ENCODE measurements around the gene CDC14B.

Gene CDC14B

GRCh38 chr9:96514108-96514799 is 105.4 kb downstream of the CDC14B start:
- in situ Hi-C loops (cut with MboI; ENCODE audit: low sequenced_read_pairs, unreplicated experiment): no loop called here
- DNase-seq (ENCODE audit: low spot score): no peak
- no peak for TF ChIP-seq CTCF (IDR thresholded peaks at IDR 0.05; ENCODE audit: borderline replicate concordance, control extremely low read depth, extremely low read depth, insufficient read depth, missing control alignments)

- in situ Hi-C loops (cut with MboI; ENCODE audit: low sequenced_read_pairs, unreplicated experiment): no loop called here
- no peak for TF ChIP-seq CTCF (IDR thresholded peaks at IDR 0.05; ENCODE audit: borderline replicate concordance, control extremely low read depth, extremely low read depth, insufficient read depth, missing control alignments)
- DNase-seq (ENCODE audit: low spot score): no peak
Observed at GRCh38 chr9:96513622-96514021, 106.0 kb downstream of the CDC14B start.

- no peak for TF ChIP-seq CTCF (IDR thresholded peaks at IDR 0.05; ENCODE audit: borderline replicate concordance, control extremely low read depth, extremely low read depth, insufficient read depth, missing control alignments)
- DNase-seq (ENCODE audit: low spot score): no peak
- in situ Hi-C loops (cut with MboI; ENCODE audit: low sequenced_read_pairs, unreplicated experiment): no loop called here
Observed at GRCh38 chr9:96512240-96512639, 107.4 kb downstream of the CDC14B start.

GRCh38 chr9:96510258-96510657 is 109.4 kb downstream of the CDC14B start:
- DNase-seq (ENCODE audit: low spot score): no peak
- in situ Hi-C loops (cut with MboI; ENCODE audit: low sequenced_read_pairs, unreplicated experiment): no loop called here
- no peak for TF ChIP-seq CTCF (IDR thresholded peaks at IDR 0.05; ENCODE audit: borderline replicate concordance, control extremely low read depth, extremely low read depth, insufficient read depth, missing control alignments)

GRCh38 chr9:96509848-96510247 is 109.8 kb downstream of the CDC14B start:
- TF ChIP-seq CTCF (IDR thresholded peaks at IDR 0.05; ENCODE audit: borderline replicate concordance, control extremely low read depth, extremely low read depth, insufficient read depth, missing control alignments): no peak
- in situ Hi-C loops (cut with MboI; ENCODE audit: low sequenced_read_pairs, unreplicated experiment): no loop called here
- no peak for DNase-seq (ENCODE audit: low spot score)

GRCh38 chr9:96509026-96509425 is 110.6 kb downstream of the CDC14B start:
- DNase-seq (ENCODE audit: low spot score): no peak
- in situ Hi-C loops (cut with MboI; ENCODE audit: low sequenced_read_pairs, unreplicated experiment): no loop called here
- TF ChIP-seq CTCF (IDR thresholded peaks at IDR 0.05; ENCODE audit: borderline replicate concordance, control extremely low read depth, extremely low read depth, insufficient read depth, missing control alignments): no peak
